HG02759 (cell line): ENCODE data around the gene GCNT4.
"Not testable (repeated sequence)": the region's sequence is repeated elsewhere in the genome, so short reads cannot be mapped to it uniquely, and the experiment has no call there.

ENCODE experiments used
- ATAC-seq: cut with Tn5 transposase; IDR thresholded peaks from one replicate; pipeline ENCODE4 v1.9.1; 2021; ENCODE audit warnings: mild to moderate bottlenecking, moderate library complexity; ENCODE audit not compliant: unreplicated experiment

The GCNT4 gene, protein sequence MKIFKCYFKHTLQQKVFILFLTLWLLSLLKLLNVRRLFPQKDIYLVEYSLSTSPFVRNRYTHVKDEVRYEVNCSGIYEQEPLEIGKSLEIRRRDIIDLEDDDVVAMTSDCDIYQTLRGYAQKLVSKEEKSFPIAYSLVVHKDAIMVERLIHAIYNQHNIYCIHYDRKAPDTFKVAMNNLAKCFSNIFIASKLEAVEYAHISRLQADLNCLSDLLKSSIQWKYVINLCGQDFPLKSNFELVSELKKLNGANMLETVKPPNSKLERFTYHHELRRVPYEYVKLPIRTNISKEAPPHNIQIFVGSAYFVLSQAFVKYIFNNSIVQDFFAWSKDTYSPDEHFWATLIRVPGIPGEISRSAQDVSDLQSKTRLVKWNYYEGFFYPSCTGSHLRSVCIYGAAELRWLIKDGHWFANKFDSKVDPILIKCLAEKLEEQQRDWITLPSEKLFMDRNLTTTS

GRCh38 chr5:75052192-75053053 is at the start of gene GCNT4:
Gene GCNT4 (minus strand): TSS chr5:75052558. CDS start chr5:75030037, 22,521 bp downstream.
- no peak for ATAC-seq

GRCh38 chr5:75095956-75096355 is 43.6 kb upstream of the GCNT4 start:
- not testable (repeated sequence) for ATAC-seq

- no peak for ATAC-seq
These were observed 39.2 kb upstream of the GCNT4 start for GRCh38 chr5:75091597-75091996.

DNA sequence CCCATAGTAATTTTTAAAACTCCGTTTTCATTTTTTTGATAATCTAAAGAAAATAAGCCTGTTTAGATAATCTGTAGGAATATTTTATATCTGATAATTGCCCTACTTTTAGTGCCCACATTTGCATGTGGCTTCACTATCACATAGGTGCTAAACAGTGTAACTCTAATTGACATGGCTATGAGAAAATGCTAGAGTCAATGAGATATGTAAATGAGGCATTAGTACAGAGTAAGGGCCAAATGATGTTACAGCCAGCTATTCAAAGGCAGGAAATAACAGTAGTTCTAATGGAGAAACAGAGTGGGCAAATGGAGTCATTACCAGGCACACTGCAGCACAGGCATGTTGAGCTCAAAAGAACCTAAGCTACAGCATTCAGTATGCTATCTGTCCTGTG is 37.3 kb upstream of the GCNT4 start:
- no peak for ATAC-seq

DNA sequence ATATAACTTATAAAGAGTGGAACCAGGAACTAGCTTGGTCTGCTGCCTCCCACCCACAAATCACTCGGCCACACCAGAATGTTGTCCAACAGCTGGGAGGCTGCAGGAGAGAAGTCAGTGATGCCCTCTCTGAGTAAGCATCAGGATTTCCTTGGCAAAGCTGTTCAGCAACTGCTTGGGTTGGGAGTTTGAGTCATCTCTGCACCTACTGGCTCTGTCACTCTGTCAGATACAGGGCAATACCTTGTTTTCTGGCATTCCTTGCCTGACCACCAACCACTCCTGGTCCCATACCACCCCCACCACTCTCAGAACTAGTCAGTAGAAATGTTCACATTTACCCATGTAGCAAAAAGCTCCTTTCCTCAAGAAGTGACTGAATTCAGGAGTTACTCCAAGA is 36.8 kb upstream of the GCNT4 start:
- no peak for ATAC-seq

GRCh38 chr5:75088648-75089047 is 36.3 kb upstream of the GCNT4 start:
- ATAC-seq = no peak

DNA sequence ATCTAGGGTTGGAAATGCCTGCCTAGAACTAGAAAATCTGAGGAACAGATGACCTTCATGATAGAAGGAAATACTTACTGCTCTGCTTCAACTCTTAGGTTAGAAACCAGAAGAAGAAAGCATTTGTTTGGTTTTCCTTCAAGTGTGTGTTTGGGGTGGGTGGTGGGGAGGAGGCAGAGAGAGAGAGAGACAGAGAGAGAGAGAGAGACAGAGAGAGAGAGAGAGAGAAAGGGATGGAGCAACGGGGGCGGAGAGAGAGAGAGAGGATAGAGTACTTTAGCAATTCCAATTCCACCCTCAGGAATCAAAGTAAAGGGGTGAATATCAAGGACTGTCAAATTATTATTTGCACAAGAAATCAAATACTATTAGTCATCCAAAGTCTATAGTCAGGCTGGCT is 29.2 kb upstream of the GCNT4 start:
- no peak for ATAC-seq

- ATAC-seq = not testable (repeated sequence)
These were observed 27.0 kb upstream of the GCNT4 start for GRCh38 chr5:75079346-75079745.

DNA sequence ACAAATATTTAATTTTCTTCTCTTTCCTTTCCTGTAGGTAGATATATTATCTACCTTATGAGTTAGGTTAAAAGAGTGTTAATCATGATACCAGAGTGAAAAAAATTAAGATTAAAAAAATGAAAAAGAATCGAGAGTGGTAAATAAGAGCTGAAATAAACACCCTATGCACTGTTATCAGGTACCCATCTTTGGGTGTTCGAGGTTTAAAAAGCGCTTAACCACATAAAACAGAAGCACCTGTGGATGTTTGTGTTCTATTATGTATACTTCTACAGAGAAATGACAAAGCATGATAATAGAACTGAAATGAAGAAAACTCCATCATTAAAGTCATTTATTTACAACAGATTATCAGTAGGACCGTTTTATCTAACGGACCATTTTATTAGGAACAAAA is 25.7 kb upstream of the GCNT4 start:
- ATAC-seq = no peak

- no peak for ATAC-seq
These were observed 19.7 kb upstream of the GCNT4 start for GRCh38 chr5:75072061-75072460.

- ATAC-seq = no peak
These were observed 18.7 kb upstream of the GCNT4 start for GRCh38 chr5:75071100-75071499.

DNA sequence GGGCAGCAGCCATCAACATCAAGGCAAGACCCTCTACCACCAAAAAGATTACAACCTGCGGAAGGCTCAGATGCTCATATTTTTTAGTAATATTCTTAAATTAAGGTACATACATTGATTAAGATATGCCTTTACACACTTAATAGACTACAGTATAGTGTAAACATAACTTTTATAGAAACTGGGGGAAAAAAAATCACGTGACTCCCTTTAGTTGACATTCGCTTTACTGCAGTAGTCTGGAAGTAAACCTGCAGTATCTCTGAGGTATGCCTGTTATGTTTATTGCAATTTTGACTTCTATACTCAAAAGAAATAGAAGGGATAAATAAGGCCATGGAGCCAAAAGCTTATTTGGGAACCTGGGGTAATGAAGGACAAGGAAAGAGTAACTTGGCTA is 15.1 kb upstream of the GCNT4 start:
- ATAC-seq = no peak

GRCh38 chr5:75062925-75063531 is 10.7 kb upstream of the GCNT4 start:
- ATAC-seq = no peak

GRCh38 chr5:75059912-75060545 is 7.7 kb upstream of the GCNT4 start:
- ATAC-seq = no peak

- ATAC-seq = no peak
These were observed 6.7 kb upstream of the GCNT4 start for GRCh38 chr5:75058986-75059535.

- no peak for ATAC-seq
These were observed 5.2 kb upstream of the GCNT4 start for GRCh38 chr5:75057561-75057960.

DNA sequence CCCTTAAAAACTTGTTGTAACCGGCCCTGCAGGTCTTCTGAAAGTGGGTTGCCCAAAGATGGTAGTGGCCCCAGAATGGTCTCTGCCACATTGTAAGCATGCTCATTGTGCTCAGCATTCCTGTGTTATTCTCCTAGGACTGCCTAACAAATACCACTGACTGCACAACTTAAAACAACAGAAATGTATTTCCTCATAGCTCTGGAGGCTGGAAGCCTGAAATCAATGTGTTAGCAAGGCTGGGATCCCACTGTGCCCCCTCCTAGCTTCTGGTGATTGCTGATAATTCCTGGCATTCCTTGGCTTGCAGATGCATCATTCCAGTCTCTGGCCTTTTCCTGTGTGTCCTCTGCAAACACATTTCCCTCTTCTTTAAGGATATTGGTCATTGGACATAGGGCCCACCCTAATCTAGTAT is 3.4 kb upstream of the GCNT4 start:
- no peak for ATAC-seq

GRCh38 chr5:75054134-75054930 is 2.0 kb upstream of the GCNT4 start:
- ATAC-seq = no peak

DNA sequence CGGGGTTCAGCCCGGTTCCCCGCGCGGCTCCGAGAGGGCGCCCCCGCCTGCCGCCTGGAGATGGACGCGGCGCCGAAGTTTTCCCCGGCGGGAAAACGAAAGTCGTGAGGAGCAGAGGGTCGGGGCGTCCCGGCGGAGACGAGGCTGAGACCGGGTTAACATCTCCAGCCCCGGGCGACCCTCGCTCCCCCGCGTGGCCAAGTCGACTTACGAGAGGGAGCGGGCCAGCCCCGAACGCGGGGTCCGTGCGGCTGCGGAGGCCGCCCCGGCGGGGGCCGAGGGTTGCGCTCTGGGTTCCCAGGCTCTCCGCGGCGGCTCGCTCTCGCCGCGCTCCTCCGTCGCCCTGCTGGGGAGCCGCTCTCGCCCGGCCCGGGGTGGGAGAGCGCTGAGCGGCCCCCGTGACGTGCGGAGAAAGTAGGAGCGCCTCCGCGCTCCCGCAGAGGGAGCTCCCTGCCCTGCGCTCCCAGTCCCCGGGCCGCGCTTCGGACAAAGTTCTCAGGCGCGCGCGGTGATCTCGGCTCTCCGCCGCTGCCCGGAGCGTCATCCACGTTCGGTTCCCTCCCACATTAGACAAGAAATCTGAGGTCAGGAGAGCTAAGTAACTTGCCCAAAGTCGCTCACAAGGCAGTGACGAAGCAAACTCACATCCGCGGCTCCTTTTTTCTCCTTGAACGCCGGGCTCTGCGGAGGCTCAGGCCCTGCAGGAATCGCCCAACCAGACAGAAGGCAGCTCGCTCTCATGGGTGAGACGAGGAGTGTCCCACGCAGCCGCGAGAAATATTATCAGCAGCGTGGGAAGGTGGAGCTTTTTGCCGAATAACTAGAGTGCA is 1.2 kb upstream of the GCNT4 start:
- ATAC-seq = no peak
